BJ (cell line): ENCODE data around the gene PBX1. TPM values are rescaled to one million over a fixed set of nuclear protein-coding genes. Genes with fewer than 3 reads are reported as not detected.

Experiments
- CTCF ChIA-PET: fragments of 350-600 bp; formaldehyde crosslinking; extraction: SDS; loops from one replicate; lab custom pipeline; 2021; ENCODE audit warnings: antibody characterized with exemption, inconsistent platforms; lab: Yijun Ruan, JAX
- POLR2A ChIA-PET: fragments of 300-600 bp; sonication (Branson Sonifier 250); formaldehyde crosslinking; extraction: SDS; loops from one replicate; lab custom pipeline; 2021; ENCODE audit warnings: antibody characterized with exemption; lab: Charles Lee
- DNase-seq: peaks from one replicate; pipeline ENCODE4 v3.0.0-alpha.2; 2011; ENCODE audit warnings: low read depth
- H3K27me3 ChIP-seq: 2 replicates; pipeline ENCODE4 v1.6.0; 2011; ENCODE audit warnings: low read length; ENCODE audit not compliant: control insufficient read depth, insufficient read depth
- H3K36me3 ChIP-seq: 2 replicates; pipeline ENCODE4 v1.5.1; 2011; ENCODE audit warnings: low read length; ENCODE audit not compliant: control insufficient read depth, insufficient read depth
- H3K4me3 ChIP-seq: 2 replicates; pipeline ENCODE4 v1.5.1; 2011; ENCODE audit warnings: low read depth, mild to moderate bottlenecking, control low read depth, low read length
- polyA plus RNA-seq: library from polyadenylated mRNA; depleted of rRNA; stranded (reverse); fragments of >200 nt; gene quantifications from 2 replicates; pipeline ENCODE4 v1.2.3, GENCODE V29; 2011
- TF ChIP-seq, protein P1 (sequence below): IDR thresholded peaks from 2 replicates; pipeline ENCODE4 v1.5.1; 2011; ENCODE audit warnings: low read depth, mild to moderate bottlenecking, control low read depth, inconsistent platforms, low read length, moderate library complexity; ENCODE audit not compliant: insufficient read depth

The PBX1 gene
- polyA plus RNA-seq, 1 experiment = 46.1 TPM

- Histone ChIP-seq H3K36me3 (no peaks in the 10 kb centered on the region), H3K4me3 (no peak overlapping the region), H3K27me3 (no peaks in the 10 kb centered on the region)
- no peak for DNase-seq
- ChIA-PET CTCF (no interaction called here), POLR2A (no interaction called here)
- TF ChIP-seq, protein P1, sequence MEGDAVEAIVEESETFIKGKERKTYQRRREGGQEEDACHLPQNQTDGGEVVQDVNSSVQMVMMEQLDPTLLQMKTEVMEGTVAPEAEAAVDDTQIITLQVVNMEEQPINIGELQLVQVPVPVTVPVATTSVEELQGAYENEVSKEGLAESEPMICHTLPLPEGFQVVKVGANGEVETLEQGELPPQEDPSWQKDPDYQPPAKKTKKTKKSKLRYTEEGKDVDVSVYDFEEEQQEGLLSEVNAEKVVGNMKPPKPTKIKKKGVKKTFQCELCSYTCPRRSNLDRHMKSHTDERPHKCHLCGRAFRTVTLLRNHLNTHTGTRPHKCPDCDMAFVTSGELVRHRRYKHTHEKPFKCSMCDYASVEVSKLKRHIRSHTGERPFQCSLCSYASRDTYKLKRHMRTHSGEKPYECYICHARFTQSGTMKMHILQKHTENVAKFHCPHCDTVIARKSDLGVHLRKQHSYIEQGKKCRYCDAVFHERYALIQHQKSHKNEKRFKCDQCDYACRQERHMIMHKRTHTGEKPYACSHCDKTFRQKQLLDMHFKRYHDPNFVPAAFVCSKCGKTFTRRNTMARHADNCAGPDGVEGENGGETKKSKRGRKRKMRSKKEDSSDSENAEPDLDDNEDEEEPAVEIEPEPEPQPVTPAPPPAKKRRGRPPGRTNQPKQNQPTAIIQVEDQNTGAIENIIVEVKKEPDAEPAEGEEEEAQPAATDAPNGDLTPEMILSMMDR = no peak
Observed at GRCh38 chr1:164834641-164835040, 275.7 kb downstream of the PBX1 start.

- H3K4me3 ChIP-seq = no peak overlapping the region
- no peak for DNase-seq
- H3K36me3 ChIP-seq = no peaks in the 10 kb centered on the region
- POLR2A ChIA-PET = no interaction called here
- no peaks in the 10 kb centered on the region for H3K27me3 ChIP-seq
- TF ChIP-seq, protein P1 = no peak
- CTCF ChIA-PET = interaction anchor here (1.1 kb wide), 1 partner anchor 236 kb away, joined by 3 read pairs; no protein-coding TSS in a partner anchor
Observed at GRCh38 chr1:164836614-164837018, 277.6 kb downstream of the PBX1 start.

DNA sequence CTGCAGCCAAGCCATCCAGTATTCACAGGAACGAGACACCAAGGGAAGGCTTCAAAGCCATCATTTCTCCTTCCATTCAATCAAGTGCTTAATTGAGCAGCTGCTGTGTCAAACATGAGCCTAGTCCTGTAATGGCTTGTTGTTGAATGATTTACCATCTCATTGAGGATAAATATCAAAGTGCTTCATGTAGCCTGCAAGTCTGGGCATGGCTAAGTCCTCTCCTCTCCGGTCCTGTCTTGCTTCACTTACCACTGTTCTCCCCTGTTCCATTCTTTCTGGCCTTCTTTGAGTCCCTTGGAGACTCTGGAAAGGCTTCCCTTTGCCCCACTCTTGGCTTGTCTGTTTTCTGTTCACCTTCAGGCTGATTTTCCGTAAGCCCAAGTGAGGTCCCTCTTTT, 279.8 kb downstream of the PBX1 start:
- Histone ChIP-seq H3K36me3 (no peaks in the 10 kb centered on the region), H3K27me3 (no peaks in the 10 kb centered on the region), H3K4me3 (no peak overlapping the region)
- ChIA-PET CTCF (no interaction called here), POLR2A (no interaction called here)
- DNase-seq = no peak
- TF ChIP-seq, protein P1 = no peak

DNA sequence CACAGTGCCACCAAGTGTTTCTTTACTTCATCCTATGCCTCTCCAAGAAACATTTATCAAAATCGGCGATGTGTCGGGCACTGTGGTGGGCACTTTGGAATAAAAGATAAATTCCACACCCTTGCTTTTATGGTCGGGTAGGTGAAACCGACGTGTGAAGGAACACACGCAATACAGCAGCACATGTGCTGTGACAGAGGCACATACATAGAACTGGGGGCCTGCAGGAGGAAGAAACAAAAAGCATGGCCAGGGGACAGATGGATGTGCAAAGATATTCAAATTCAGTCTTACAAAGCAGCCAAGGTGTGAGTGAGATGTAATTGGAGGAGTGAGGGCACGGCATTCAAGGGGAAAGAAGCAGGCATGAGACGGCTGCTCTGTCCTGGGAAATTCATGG, 282.0 kb downstream of the PBX1 start:
- peaks cover 1% of the 10 kb centered on the region; the same call in 1 of the 2 replicates for H3K36me3 ChIP-seq
- no peak for DNase-seq
- POLR2A ChIA-PET = no interaction called here
- no peak overlapping the region for H3K4me3 ChIP-seq
- TF ChIP-seq, protein P1 = no peak
- H3K27me3 ChIP-seq = no peaks in the 10 kb centered on the region
- CTCF ChIA-PET = no interaction called here

DNA sequence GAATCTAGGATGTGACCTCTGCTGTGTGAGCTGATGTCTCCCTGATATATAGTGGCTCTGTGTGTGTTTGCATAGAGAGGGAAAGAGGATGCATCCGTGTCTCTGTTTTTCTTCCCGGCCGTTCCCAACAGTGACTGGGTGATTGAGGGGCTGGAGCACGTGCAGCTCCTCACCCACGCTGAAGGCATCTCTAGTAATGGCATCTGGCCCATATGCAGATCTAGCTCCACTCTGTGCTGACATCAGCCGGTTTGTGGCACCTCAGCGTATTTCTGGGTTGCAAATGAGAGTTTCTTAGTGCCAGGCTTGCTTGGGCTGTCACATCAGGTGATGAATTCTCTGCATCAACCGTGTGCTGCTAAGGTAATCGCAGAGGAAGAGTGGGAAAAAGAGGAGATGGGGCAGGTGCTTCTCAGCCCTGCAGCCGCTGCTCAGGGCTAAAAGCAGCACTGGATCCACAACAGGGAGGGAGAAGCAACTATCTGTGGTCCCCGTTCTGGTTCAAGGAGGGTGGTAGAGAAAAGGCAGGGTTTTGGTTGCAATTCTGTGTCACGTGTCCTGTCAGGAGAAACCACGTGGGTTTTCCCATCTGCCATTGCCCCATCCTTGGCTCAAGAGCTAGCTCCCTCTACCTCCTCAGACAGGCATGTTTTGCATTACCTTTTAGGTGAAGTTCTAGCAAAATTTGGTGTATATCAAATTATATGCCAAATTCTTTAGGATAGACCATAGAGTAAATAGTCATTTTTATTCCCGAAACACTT, 282.9 kb downstream of the PBX1 start:
- TF ChIP-seq, protein P1 = no peak
- Histone ChIP-seq H3K27me3 (no peaks in the 10 kb centered on the region), H3K36me3 (peaks cover 7% of the 10 kb centered on the region), H3K4me3 (no peak overlapping the region)
- DNase-seq = no peak
- ChIA-PET CTCF (no interaction called here), POLR2A (no interaction called here)
